Stimulated activated CD4-positive, alpha-beta T cell treated with anti-CD3 and anti-CD28 coated beads, Interleukin-1b, Interleukin-23, amount 100 ng/mL, for 48 hours (primary cell): ENCODE measurements around the gene IL17C.

Experiments
- DNase-seq: peaks from one replicate; pipeline ENCODE4 v3.0.0-alpha.2; 2020

The IL17C gene

GRCh38 chr16:88628512-88628974, 9.8 kb upstream of the IL17C start:
- DNase-seq = no peak

- no peak for DNase-seq
Measured at GRCh38 chr16:88629835-88630234, 8.5 kb upstream of the IL17C start.

GRCh38 chr16:88630433-88630832, 7.9 kb upstream of the IL17C start:
- no peak for DNase-seq

GRCh38 chr16:88630941-88631340, 7.4 kb upstream of the IL17C start:
- no peak for DNase-seq

GRCh38 chr16:88631384-88631783, 7.0 kb upstream of the IL17C start:
- DNase-seq = no peak

GRCh38 chr16:88631920-88632586, 6.3 kb upstream of the IL17C start:
- no peak for DNase-seq

- no peak for DNase-seq
Measured at GRCh38 chr16:88632587-88632930, 5.8 kb upstream of the IL17C start.

GRCh38 chr16:88633684-88634140, 4.7 kb upstream of the IL17C start:
- peak; percentile 43 for DNase-seq

- DNase-seq = peak; percentile 24
Measured at GRCh38 chr16:88634141-88634993, 4.0 kb upstream of the IL17C start.

GRCh38 chr16:88634994-88635670, 3.2 kb upstream of the IL17C start:
- no peak for DNase-seq

GRCh38 chr16:88635671-88636319, 2.6 kb upstream of the IL17C start:
- DNase-seq = no peak

GRCh38 chr16:88636488-88637265, 1.7 kb upstream of the IL17C start:
- no peak for DNase-seq

GRCh38 chr16:88639231-88640038, 1.1 kb downstream of the IL17C start:
- DNase-seq = no peak

GRCh38 chr16:88640039-88640495, 1.7 kb downstream of the IL17C start:
- no peak for DNase-seq

GRCh38 chr16:88640498-88641247, 2.3 kb downstream of the IL17C start:
- DNase-seq = no peak

GRCh38 chr16:88642881-88643643, 4.7 kb downstream of the IL17C start:
- no peak for DNase-seq

- DNase-seq = no peak
Measured at GRCh38 chr16:88643644-88643932, 5.2 kb downstream of the IL17C start.

- DNase-seq = no peak
Measured at GRCh38 chr16:88645455-88645854, 7.1 kb downstream of the IL17C start.

- DNase-seq = no peak
Measured at GRCh38 chr16:88645941-88646340, 7.6 kb downstream of the IL17C start.
